ENCODE measurements around the gene GMNN.
"Not testable (repeated sequence)": the region's sequence is repeated elsewhere in the genome, so short reads cannot be mapped to it uniquely, and the experiment has no call there.

GMNN gene

GRCh38 chr6:24774696-24775519, at the start of gene GMNN:
GMNN (plus strand) TSS chr6:24774937; CDS start chr6:24777247, 2,310 bp downstream.
- in situ Hi-C loops (cut with HindIII; ENCODE audit: low pct_unique_long_range_greater_than_20kb, low sequenced_read_pairs): no loop called here
- peak; percentile 91 to 96 for DNase-seq (ENCODE audit: low read depth in 1 of 2, low spot score in 1 of 2)
- no peak for TF ChIP-seq JUND (IDR thresholded peaks at IDR 0.05; ENCODE audit: low read depth)

- in situ Hi-C loops (cut with HindIII; ENCODE audit: low pct_unique_long_range_greater_than_20kb, low sequenced_read_pairs); DNase-seq (ENCODE audit: low read depth in 1 of 2, low spot score in 1 of 2): not testable (repeated sequence)
Measured at GRCh38 chr6:24730653-24731052, 44.1 kb upstream of the GMNN start.

- in situ Hi-C loops (cut with HindIII; ENCODE audit: low pct_unique_long_range_greater_than_20kb, low sequenced_read_pairs); DNase-seq (ENCODE audit: low read depth in 1 of 2, low spot score in 1 of 2): not testable (repeated sequence)
Measured at GRCh38 chr6:24731456-24732134, 43.1 kb upstream of the GMNN start.

- no peak for DNase-seq (ENCODE audit: low read depth in 1 of 2, low spot score in 1 of 2)
- TF ChIP-seq JUND (IDR thresholded peaks at IDR 0.05; ENCODE audit: low read depth): no peak
- in situ Hi-C loops (cut with HindIII; ENCODE audit: low pct_unique_long_range_greater_than_20kb, low sequenced_read_pairs): no loop called here
Measured at GRCh38 chr6:24734166-24734565, 40.6 kb upstream of the GMNN start.

GRCh38 chr6:24734710-24735109, 40.0 kb upstream of the GMNN start:
- DNase-seq (ENCODE audit: low read depth in 1 of 2, low spot score in 1 of 2); in situ Hi-C loops (cut with HindIII; ENCODE audit: low pct_unique_long_range_greater_than_20kb, low sequenced_read_pairs): not testable (repeated sequence)

- no peak for DNase-seq (ENCODE audit: low read depth in 1 of 2, low spot score in 1 of 2)
- no peak for TF ChIP-seq JUND (IDR thresholded peaks at IDR 0.05; ENCODE audit: low read depth)
- in situ Hi-C loops (cut with HindIII; ENCODE audit: low pct_unique_long_range_greater_than_20kb, low sequenced_read_pairs): no loop called here
Measured at GRCh38 chr6:24738741-24739140, 36.0 kb upstream of the GMNN start.

- in situ Hi-C loops (cut with HindIII; ENCODE audit: low pct_unique_long_range_greater_than_20kb, low sequenced_read_pairs): no loop called here
- no peak for DNase-seq (ENCODE audit: low read depth in 1 of 2, low spot score in 1 of 2)
- TF ChIP-seq JUND (IDR thresholded peaks at IDR 0.05; ENCODE audit: low read depth): no peak
Measured at GRCh38 chr6:24740861-24741260, 33.9 kb upstream of the GMNN start.

- peak in 1 of 2 experiments; percentile 16 for DNase-seq (ENCODE audit: low read depth in 1 of 2, low spot score in 1 of 2)
- in situ Hi-C loops (cut with HindIII; ENCODE audit: low pct_unique_long_range_greater_than_20kb, low sequenced_read_pairs): no loop called here
- no peak for TF ChIP-seq JUND (IDR thresholded peaks at IDR 0.05; ENCODE audit: low read depth)
Measured at GRCh38 chr6:24742216-24742738, 32.5 kb upstream of the GMNN start.

GRCh38 chr6:24743265-24743943, 31.3 kb upstream of the GMNN start:
- no peak for DNase-seq (ENCODE audit: low read depth in 1 of 2, low spot score in 1 of 2)
- in situ Hi-C loops (cut with HindIII; ENCODE audit: low pct_unique_long_range_greater_than_20kb, low sequenced_read_pairs): no loop called here
- no peak for TF ChIP-seq JUND (IDR thresholded peaks at IDR 0.05; ENCODE audit: low read depth)

- DNase-seq (ENCODE audit: low read depth in 1 of 2, low spot score in 1 of 2): no peak
- TF ChIP-seq JUND (IDR thresholded peaks at IDR 0.05; ENCODE audit: low read depth): no peak
- in situ Hi-C loops (cut with HindIII; ENCODE audit: low pct_unique_long_range_greater_than_20kb, low sequenced_read_pairs): no loop called here
Measured at GRCh38 chr6:24743944-24744335, 30.8 kb upstream of the GMNN start.

- TF ChIP-seq JUND (IDR thresholded peaks at IDR 0.05; ENCODE audit: low read depth): no peak
- in situ Hi-C loops (cut with HindIII; ENCODE audit: low pct_unique_long_range_greater_than_20kb, low sequenced_read_pairs): no loop called here
- DNase-seq (ENCODE audit: low read depth in 1 of 2, low spot score in 1 of 2): no peak
Measured at GRCh38 chr6:24744911-24745310, 29.8 kb upstream of the GMNN start.

GRCh38 chr6:24749297-24749696, 25.4 kb upstream of the GMNN start:
- in situ Hi-C loops (cut with HindIII; ENCODE audit: low pct_unique_long_range_greater_than_20kb, low sequenced_read_pairs): no loop called here
- DNase-seq (ENCODE audit: low read depth in 1 of 2, low spot score in 1 of 2): no peak
- TF ChIP-seq JUND (IDR thresholded peaks at IDR 0.05; ENCODE audit: low read depth): no peak

- DNase-seq (ENCODE audit: low read depth in 1 of 2, low spot score in 1 of 2); in situ Hi-C loops (cut with HindIII; ENCODE audit: low pct_unique_long_range_greater_than_20kb, low sequenced_read_pairs): not testable (repeated sequence)
Measured at GRCh38 chr6:24750878-24751277, 23.9 kb upstream of the GMNN start.

Data from T47D (cell line).